ENCODE measurements around the gene UBAP2L. TPM values are rescaled to one million over a fixed set of nuclear protein-coding genes. Genes with fewer than 3 reads are reported as not detected.
"Not testable (repeated sequence)": the region's sequence is repeated elsewhere in the genome, so short reads cannot be mapped to it uniquely, and the experiment has no call there.

The UBAP2L gene
- total RNA-seq, 1 donor from 2014 or later, result 120 TPM

DNA sequence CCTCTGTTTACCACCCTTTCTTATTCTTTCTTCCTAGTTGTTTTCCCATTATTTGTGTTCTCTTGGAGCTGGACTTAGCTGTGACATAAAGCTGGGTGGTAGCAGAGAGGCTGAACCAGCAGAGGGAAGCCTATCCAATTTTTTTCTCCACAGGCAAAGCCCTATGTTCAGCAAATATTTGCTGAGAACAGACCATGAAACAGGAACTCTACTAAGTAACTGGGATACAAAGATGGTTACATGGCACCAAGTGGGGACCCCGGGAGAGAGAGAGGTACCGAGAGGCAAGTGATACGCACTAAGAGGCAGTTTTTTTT is 21.2 kb upstream of the UBAP2L start:
- no peak for DNase-seq (ENCODE audit: extremely low read depth, low read depth, low spot score)

DNA sequence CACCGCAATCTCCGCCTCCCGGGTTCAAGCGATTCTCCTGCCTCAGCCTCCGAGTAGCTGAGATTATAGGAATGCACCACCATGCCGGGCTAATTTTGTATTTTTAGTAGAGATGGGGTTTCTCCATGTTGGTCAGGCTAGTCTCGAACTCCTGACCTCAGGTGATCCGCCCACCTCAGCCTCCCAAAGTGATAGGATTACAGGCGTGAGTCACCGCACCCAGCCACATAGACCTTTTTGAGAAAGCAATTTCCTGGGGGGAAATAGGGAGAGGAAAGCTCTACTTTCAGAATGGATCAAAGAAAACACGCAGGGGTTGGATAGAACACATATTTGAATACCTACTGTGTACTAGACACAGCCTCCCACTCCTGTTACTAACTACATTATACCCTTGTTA is 15.0 kb upstream of the UBAP2L start:
- not testable (repeated sequence) for DNase-seq (ENCODE audit: extremely low read depth, low read depth, low spot score)

DNA sequence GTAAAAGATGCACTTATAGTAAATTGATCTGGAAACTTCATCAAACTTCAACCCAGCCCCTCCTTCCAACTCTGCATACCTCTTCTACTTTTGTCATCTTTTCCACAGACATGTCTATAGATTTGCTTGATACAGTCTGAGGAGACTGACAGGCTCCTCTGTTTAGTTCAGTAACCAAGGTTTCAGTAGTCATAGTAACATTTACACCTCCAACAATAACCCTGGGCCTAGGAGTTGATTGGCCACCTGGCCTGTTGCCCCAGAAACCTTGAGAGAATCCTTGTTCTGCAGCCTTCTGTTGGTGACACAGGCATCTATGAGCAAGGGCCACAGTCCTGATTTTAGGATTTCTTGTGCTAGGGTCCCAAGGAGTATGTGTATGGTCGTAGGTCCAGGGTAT is 14.6 kb upstream of the UBAP2L start, which contains the start of gene CFAP141:
CFAP141 (minus strand) TSS at position 138 of the 400 bp plus-strand sequence; CDS start at position 112, 26 bp downstream.
- no peak for DNase-seq (ENCODE audit: extremely low read depth, low read depth, low spot score)

DNA sequence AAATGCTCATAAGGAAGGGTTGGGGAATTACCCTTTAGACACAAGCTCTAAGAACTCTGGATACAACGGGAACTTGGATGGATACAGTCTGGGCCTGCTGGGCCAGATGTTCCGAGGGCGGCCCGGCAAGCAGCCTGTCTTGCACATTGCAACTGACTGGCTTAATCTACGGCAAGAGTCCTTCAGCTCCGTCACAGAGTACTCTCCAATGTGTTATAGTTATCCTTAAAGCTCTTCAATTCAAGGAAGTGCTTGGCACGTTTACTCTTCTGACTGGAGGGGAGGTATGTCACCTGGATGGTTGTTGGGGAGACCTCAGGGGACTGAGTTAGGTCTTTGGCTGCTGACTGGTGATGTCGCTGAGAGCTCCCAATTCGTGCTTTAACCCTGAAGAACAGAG is 13.5 kb upstream of the UBAP2L start:
- no peak for DNase-seq (ENCODE audit: extremely low read depth, low read depth, low spot score)

DNA sequence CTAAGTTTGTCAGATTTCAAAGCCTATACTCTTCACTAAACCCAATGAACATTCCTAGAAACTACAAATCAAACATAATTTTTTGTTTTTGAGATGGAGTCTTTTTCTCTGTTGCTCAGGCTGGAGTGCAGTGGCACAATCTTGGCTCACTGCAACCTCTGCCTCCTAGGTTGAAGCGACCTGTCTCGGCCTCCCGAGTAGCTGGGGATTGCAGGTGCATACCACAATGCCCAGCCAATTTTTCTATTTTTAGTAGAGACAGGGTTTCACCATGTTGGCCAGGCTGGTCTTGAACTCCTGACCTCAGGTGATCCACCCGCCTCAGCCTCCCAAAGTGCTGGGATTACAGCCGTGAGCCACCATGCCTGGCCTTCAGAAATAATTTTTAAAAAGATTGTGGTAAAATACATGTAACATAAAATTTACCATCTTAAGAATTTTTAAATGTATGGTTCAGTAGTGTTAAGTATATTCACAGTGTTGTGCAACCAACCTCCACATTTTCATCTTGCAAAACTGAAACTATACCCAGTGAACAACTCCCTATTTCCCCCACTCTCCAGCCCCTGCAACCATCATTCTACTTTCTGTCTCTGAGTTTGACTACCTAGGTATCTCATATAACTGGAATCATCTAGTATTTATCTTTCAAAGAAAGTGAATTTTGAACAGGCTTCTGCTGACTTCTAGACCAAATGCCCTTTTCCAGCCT is 11.9 kb upstream of the UBAP2L start:
- no peak for DNase-seq (ENCODE audit: extremely low read depth, low read depth, low spot score)

GRCh38 chr1:154212083-154212482 is 8.7 kb upstream of the UBAP2L start:
- DNase-seq (ENCODE audit: extremely low read depth, low read depth, low spot score), result no peak

DNA sequence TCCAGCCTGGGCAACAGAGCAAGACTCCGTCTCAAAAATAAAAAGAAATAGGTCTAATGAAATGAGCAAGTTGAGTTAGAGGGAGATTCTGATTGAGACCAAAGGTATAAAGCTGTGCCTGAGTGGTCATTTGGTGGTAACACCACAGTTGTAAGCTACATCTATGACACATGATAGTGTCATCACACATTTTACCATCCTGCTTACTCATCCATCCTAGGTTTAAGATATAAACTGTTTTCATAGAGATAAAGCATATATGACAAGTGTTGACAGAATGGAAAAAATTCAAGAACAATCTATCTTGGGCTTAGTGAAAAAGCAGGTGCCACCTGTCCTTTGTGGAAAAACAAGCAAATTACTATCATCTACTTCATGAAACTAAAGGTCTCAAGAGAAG is 7.5 kb upstream of the UBAP2L start:
- no peak for DNase-seq (ENCODE audit: extremely low read depth, low read depth, low spot score)

DNA sequence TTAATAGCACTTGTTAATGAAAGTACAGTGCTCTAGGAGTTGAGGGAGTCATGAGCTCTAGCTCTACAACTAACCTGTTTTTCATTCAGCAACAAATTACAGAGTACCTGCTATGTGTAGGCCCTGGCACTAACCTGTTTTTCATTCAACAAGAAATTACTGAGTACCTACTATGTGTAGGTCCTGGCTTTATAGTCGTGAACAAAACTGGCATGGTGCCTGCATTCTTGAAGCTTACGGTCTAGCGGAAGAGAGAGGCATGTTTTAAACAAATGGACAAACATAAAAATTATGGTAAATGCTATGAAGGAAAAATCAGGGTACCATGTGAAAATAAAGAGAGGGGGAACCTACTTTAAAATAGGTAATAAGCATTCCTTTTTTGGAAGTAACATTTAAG is 2.2 kb upstream of the UBAP2L start:
- DNase-seq (ENCODE audit: extremely low read depth, low read depth, low spot score), result no peak

- no peak for DNase-seq (ENCODE audit: extremely low read depth, low read depth, low spot score)
Observed at GRCh38 chr1:154219541-154219940, 1.2 kb upstream of the UBAP2L start.

- DNase-seq (ENCODE audit: extremely low read depth, low read depth, low spot score), result no peak
Observed at GRCh38 chr1:154220970-154221277, 169 bp downstream of the UBAP2L start.

DNA sequence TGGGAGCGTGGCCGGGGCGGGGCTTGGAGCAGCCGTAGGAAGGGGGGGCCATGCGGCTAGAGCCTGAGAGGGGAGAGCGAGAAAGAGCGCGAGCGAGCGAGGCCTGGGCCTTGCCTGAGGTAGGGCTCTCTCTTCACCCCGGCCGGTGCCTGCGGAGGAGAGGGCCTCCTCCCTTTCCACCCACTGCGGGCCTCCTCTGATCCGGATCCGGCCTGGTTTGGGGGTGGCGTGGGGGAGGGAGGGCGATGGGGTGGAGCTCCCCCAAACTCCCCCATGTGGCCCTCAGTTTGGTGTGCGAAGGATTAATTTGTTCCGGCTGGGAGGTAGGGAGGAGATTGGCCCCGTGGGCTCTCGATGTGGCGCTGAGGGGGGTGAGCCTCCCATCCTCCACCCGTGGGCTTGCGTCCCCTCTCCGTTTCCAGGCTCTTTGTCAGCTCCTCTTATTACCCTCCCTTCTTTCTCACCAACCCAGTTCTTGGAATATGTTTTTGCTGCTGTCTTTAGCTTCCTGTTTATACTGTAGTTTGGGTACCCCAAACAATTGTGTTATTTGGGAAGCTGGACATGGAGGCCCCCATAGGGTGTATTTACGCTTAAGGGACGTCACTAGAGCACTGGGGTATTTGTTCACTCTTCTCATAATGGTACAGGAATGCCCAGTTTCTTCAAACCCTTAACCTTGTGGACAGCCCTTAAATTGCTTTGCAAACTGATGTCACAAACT is 685 bp downstream of the UBAP2L start:
- no peak for DNase-seq (ENCODE audit: extremely low read depth, low read depth, low spot score)

DNA sequence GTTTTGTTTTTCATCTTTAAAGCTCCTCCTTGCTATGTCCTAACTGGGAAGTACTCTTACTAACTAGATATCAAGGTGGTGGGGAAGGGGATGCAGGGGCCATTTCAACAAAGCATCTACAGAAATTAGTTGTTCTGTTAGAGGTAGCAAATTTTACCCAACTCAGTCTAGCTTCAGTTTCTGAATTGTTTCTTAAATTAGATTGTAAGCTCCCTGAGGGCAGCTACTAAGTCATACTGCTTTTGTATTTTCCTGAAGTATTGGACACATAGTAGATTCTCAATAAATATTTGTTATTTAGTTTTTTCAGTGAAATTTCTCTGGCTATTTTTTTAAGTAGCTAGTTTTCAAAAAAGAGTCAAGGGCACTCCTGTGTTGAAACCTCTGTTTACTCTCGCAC is 1.8 kb downstream of the UBAP2L start:
- no peak for DNase-seq (ENCODE audit: extremely low read depth, low read depth, low spot score)

GRCh38 chr1:154222918-154223317 is 2.2 kb downstream of the UBAP2L start:
- DNase-seq (ENCODE audit: extremely low read depth, low read depth, low spot score), result no peak

DNA sequence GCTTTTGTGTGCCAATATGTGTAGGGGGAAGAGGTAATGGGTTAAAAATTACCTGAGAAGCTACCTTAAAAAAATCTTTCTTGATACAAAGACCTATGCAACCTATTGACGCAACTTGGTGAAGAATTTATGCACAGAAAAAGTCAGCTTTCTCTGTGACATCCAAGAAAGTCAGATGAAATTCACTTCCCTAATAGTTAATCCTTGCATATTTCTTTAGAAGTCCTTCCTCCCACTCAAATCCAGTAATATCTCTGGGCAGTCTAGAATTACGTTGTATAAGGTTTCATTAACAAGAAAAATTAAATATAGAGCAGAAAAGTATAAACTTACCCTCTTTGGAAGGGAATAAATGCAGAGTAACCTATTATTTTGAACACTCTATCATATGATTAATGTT is 2.9 kb downstream of the UBAP2L start:
- DNase-seq (ENCODE audit: extremely low read depth, low read depth, low spot score), result no peak

DNA sequence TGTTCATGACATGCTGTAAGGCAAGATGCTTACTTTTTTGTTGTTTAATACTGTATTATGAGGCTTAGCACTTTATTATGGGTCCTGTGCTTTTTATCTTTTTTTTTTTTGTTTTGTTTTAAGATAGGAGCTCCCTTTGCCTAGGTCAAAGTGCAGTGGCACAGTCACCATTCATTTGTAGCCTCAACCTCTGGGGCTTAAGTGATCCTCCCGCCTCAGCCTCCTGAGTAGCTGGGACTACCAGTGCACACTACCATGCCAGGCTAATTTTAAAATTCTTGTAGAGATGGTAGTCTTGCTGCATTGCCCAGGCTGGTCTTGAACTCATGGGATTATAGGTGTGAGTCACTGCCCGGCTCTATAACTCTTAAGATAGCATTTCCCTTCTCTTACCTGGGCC is 4.6 kb downstream of the UBAP2L start:
- no peak for DNase-seq (ENCODE audit: extremely low read depth, low read depth, low spot score)

DNA sequence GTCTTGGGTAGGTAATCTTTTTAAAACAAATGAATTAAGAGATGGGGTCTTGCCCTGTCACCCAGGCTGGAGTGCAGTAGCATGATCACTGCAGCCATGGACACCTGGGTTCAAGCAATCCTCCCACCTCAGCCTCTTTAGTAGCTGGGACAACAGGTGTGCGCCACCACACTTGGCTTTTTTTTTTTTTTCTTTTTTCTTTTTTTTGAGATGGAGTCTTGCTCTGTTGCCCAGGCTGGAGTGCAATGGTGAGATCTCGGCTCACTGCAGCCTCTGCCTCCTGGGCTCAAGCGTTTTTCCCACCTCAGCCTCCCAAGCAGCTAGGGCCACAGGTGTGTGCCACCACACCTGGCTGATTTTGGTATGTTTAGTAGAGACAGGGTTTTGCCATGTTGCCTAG is 10.4 kb downstream of the UBAP2L start:
- not testable (repeated sequence) for DNase-seq (ENCODE audit: extremely low read depth, low read depth, low spot score)

DNA sequence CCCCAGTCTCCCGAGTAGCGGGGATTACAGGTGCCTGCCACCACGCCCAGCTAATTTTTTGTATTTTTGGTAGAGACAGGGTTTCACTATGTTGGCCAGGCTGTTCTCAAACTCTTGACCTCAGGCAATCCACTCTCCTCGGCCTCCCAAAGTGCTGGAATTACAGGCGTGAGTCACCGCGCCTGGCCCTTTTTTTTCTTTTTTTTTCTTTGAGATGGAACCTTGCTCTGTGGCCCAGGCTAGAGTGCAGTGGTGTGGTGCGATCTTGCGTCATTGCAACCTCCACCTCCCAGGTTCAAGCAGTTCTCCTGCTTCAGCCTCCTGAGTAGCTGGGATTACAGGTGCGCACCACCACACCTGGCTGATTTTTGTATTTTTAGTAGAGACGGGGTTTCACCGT is 12.4 kb downstream of the UBAP2L start:
- not testable (repeated sequence) for DNase-seq (ENCODE audit: extremely low read depth, low read depth, low spot score)

DNA sequence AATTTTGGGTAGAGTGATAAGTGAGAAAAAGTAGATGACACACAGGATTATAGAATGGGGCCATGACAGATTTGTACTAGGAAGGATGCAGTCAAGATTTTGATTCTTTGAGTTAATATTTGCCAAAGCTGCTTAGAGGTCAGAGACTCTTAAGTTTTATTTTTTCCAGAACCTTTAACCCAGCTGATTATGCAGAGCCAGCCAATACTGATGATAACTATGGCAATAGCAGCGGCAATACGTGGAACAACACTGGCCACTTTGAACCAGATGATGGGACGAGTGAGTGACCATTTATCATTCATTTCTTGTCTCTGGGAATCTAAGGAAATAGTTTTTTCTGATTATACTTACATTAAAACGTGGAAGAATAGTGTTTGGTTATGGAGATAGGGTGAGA is 16.1 kb downstream of the UBAP2L start:
- DNase-seq (ENCODE audit: extremely low read depth, low read depth, low spot score), result no peak

- DNase-seq (ENCODE audit: extremely low read depth, low read depth, low spot score), result no peak
Observed at GRCh38 chr1:154237435-154237834, 16.7 kb downstream of the UBAP2L start.

DNA sequence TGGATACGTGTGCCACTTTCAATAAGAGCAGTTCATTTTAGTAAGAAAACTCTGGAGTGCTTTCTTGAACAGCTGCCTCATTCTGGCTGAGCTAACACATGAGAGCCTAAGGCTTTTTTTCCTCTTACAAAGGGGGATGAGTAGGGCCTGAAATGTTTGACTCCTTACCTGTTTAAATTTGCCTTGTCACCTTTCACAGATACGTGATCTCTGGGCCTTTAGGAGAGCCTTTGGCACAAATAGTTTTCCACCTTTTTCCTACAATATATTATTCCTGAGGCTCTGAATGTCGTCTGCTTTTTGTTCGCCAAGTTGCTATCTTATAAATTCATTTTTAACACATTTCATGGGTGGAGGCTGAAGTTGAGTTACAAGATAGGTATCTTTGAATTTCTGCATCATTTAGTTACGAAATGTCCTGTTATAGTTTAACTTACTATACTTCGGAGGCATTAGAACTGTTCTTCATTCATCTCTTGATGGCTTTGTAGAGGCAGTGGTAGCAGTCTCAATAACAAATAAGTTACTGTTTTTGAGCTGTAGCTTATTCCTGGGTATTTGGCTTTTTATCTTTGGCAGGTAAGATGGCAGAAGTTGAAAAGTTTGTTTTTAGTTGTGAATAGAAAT is 17.2 kb downstream of the UBAP2L start:
- DNase-seq (ENCODE audit: extremely low read depth, low read depth, low spot score), result no peak

DNA sequence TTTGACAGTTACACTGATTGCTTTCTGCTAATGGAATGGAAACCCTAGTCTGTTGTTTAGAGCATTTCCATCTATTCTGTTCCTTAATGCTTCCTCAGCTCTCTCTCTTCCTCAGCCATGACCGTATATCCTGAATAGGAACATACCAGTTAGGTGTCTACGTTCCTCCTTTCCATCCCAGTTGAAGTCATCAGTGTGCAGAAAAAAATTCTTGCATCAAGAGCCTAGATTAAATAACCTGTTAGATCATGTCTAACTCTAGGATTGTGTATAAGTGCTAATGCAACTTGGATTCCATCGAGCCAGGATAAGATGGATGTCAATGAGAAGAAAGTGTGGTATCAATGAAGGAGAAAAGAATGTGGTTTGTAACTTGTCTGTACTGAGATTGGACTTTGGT is 18.7 kb downstream of the UBAP2L start:
- DNase-seq (ENCODE audit: extremely low read depth, low read depth, low spot score), result no peak

DNA sequence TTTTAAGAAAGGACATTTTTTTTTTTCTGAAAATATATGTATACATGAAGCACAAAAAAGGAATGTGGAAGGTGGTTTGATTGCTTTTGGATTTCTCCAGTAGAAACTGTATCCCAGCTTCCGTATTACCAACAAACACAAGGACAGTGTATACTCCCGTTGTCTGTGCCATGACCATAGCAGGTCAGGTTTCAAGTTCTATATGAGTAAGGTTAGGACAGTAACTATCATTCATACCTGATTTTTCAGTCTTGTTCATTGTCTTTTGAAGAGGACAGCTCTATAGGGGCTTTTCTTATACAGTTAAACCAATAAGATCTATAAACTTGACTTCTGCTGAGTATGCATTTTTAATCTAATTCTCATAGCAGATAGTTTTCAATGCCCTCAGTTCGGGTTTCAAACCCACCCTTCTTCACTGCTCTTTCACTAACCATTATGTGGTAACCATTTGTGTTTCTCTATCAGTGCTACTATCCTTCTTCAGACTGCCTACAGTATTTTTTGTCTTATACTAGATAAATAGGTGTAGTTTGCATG is 19.6 kb downstream of the UBAP2L start:
- no peak for DNase-seq (ENCODE audit: extremely low read depth, low read depth, low spot score)
